22Rv1 (cell line): ENCODE results near the gene DNHD1.
A peak's percentile ranks its signal among the peaks of the same experiment; 100 is the strongest.

ENCODE experiments used
- H3K27ac ChIP-seq: fragments of 450-650 bp; 2 replicates; pipeline ENCODE4 v1.5.1; 2017
- ZFX ChIP-seq: fragments of 450-650 bp; IDR thresholded peaks from 2 replicates; pipeline ENCODE4 v1.6.1; 2017; ENCODE audit warnings: antibody characterized with exemption, borderline replicate concordance
- TF ChIP-seq, protein P1 (sequence below): fragments of 450-650 bp; IDR thresholded peaks from 2 replicates; pipeline ENCODE4 v1.5.1; 2017; ENCODE audit warnings: mild to moderate bottlenecking

DNHD1 gene

DNA sequence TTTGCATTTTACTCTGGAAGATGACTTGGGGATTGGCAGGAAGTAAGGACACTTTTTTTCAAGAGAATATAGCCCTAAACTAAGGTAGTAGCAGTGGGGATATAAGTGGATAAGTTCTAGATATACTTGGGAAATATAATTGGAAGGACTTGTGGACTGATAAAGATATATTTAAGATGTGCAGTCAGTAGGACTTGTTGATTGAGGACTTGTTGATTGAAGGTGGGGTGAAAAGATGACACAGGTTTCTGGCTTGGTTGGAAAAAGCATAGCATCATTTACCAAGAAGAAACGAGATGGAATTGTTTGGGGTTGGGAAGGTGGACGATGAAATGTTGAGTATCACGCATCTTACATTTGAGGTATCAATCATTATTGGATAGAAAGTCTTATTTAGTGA lies 116.4 kb downstream of the DNHD1 start:
- H3K27ac ChIP-seq, result peak overlapping the region; percentile 98
- no peak for TF ChIP-seq ZFX
- TF ChIP-seq, protein P1, sequence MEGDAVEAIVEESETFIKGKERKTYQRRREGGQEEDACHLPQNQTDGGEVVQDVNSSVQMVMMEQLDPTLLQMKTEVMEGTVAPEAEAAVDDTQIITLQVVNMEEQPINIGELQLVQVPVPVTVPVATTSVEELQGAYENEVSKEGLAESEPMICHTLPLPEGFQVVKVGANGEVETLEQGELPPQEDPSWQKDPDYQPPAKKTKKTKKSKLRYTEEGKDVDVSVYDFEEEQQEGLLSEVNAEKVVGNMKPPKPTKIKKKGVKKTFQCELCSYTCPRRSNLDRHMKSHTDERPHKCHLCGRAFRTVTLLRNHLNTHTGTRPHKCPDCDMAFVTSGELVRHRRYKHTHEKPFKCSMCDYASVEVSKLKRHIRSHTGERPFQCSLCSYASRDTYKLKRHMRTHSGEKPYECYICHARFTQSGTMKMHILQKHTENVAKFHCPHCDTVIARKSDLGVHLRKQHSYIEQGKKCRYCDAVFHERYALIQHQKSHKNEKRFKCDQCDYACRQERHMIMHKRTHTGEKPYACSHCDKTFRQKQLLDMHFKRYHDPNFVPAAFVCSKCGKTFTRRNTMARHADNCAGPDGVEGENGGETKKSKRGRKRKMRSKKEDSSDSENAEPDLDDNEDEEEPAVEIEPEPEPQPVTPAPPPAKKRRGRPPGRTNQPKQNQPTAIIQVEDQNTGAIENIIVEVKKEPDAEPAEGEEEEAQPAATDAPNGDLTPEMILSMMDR, result no peak

DNA sequence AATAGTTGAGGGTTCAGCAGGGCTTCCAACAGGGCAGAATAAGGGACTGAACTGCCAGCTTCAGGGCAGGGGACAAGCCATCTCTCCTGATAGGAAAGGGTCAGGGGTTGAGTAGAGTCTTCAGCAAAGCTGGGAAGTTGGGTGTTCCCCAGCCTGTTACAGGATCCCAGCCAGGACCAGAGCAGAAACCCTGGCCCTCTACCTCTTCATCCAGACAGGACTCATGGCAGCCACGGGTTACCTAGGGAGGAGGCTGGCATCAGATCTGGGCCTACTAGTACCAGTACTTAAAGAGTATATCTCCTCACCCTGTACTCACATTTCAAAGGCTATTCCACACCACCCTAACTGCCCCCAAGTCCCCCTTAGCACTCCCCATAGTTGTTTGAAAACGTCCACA lies 117.4 kb downstream of the DNHD1 start:
- no peak overlapping the region for H3K27ac ChIP-seq
- TF ChIP-seq ZFX, result no peak

DNA sequence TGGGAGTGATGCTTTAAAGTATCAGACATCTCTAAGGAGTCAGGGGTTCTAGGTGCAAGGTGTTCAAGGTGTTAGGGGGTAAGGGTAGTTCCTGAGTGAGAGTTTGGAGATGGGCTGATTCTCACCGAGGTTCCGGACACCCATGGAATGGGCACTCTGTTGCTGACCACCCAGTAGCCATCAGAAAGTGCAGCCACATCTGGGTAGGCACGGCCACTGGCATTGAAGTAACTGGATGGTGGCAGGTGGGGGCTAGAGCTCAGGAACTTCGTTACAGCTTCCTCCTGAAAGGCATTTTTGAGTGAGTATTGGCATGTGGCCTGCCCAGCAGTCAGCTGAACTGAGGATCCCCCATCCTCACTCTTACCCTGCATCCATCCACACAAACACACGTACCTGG lies 118.0 kb downstream of the DNHD1 start:
- TF ChIP-seq, protein P1, result no peak
- no peak for TF ChIP-seq ZFX

DNA sequence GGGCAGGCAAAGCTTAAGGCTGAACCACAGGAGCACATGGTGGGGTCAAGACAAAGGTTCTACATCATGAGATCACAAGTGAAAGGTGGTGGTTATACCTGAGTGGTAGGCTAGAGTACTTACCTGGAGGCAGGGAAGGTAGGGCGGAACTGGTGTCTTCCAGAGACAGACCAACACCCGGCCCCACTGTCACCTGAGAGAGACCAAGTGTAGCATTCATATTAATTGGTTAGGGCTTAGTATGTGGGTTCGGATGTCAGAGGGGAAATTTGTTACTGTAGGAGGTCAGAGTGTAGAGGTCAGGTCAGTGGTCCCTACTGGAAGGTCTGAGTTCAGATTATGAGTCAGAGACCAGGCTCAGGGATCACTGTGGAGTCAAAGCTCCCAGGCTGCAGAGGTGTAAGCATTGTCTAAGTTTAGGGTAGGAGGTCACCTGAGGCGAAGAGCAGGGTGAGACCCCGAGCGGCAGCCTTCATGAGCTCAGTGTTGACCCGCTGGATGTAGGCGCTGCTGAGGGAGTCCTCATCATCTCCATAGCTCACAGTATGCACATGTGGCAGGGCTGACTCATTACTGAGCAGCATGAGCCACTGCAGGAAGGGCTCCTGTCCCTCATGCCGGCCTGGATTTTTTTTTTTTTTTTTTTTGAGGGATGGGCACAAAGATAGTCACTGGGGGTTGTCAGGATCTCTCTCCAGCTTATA lies 119.0 kb downstream of the DNHD1 start:
- no peak for TF ChIP-seq ZFX
- TF ChIP-seq, protein P1, result no peak
- H3K27ac ChIP-seq, result no peak overlapping the region

More for the DNA sequence above, 118.0 kb downstream of the DNHD1 start:
- no peak overlapping the region for H3K27ac ChIP-seq

DNA sequence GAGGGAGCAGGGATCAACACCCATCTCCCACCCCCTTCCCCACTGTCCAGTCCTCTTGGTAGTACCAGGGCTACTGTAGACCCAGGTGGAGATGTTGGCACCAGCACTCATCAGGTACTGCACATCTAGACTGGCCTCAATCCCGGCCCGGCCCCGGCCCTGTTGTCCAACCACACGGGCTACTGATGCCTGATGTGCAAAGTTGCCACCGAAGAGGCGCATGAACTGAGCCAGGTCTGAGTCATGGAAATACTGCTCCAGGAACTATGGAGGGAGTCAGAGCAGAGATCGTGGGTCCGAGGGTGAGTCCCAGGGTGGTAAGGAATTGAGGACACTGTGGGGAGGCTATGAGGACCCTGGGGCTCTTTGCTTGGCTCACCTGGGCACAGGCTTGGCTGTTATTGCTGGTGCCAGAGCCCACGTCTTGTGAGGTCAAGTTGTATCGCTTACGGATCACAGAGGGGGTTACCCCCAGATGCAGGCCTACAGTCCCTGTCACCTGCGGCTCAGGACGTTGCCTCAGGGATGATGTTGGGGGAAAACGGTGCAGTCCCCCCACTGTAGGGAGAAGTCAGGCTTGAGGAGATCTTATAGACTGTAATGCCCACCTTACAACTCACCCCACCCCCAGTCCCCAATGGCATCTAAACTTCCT lies 119.6 kb downstream of the DNHD1 start:
- H3K27ac ChIP-seq, result no peak overlapping the region
- TF ChIP-seq, protein P1, result no peak
- no peak for TF ChIP-seq ZFX

DNA sequence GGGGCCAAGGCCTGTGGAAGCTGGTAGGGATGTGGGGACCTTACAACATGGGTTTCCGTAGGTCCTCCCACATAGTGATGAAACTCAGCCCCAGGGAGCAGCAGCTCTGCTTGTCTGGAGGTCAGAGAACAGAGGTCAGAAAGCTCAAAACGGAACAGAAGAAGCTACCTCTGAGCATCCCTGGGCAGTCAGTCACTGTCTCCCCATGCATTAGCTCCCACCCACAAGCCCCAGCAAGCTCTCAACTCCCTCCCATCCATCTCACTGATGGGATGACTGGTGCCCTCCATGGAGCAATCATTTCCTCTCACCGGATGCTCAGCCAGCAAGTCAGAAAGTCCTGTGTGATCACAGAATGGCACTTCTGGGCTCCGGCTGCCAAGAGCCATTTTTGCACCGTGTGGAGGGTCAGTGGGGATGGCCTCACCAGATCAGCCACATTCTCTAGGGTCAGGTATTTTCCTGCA lies 120.3 kb downstream of the DNHD1 start:
- TF ChIP-seq, protein P1, result no peak
- no peak for TF ChIP-seq ZFX
- H3K27ac ChIP-seq, result no peak overlapping the region

DNA sequence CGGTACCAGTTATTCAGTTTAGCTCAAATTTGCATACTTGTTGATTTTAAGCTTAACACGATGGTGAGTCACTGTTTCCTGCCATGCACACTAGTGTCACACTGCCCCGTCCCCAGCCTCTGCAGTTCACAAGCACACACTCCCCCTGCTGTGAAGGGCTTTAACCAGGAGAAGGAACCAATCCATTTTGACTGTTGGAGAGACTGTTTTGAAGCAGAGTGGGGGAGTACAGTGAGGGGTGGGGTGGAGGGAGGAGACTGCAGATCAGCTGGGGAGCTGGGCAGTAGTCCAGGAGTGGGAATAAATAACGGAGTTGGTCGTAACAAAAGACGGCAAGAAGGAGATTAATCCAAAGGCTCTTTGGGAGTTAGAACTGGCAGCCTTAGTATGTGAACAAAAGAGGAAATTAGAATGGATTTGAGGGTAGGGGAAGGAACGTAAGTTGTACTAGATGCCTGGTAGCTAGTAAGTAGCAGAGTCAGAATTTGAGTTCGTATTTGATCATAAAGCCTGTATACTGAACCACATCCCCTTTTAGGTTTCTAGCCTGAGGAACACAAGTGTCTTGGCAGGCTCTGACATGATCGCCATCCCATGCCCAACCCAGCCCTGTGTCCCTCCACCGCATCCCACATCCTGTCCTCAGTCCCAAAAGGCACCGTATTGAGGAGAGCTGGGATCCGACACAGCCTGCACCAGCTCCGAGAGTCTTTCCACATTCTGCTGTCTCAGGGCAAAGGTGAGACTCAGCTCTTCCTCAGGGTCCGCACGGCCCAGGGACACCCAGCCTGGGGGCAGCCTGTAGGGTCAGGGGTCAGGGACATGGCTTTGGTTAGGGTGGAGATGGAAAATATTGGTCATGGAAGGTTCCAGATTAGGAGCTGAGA lies 121.3 kb downstream of the DNHD1 start:
- TF ChIP-seq, protein P1, result no peak
- TF ChIP-seq ZFX, result no peak
- H3K27ac ChIP-seq, result peak overlapping the region; percentile 22; the same call in 1 of the 2 replicates
